Psoas muscle (tissue), 8 donors: ENCODE data around the gene NOL9. TPM values are rescaled to one million over a fixed set of nuclear protein-coding genes. Genes with fewer than 3 reads are reported as not detected.
"Not testable (repeated sequence)": the region's sequence is repeated elsewhere in the genome, so short reads cannot be mapped to it uniquely, and the experiment has no call there.

ENCODE experiments used
- ATAC-seq, 4 donors: fragments of 200-7000 bp; cut with Tn5 transposase; one replicate each; pipeline ENCODE4 v1.9.1; 2020; ENCODE audit warnings: moderate library complexity in 3 of 4, mild to moderate bottlenecking in 2 of 4
- DNase-seq, 2 donors: peaks; one replicate each; pipeline ENCODE4 v3.0.0-alpha.2; 2020
- H3K27ac ChIP-seq: fragments of 200-600 bp; one replicate; pipeline ENCODE4 v1.8.0; 2022
- H3K27me3 ChIP-seq, 3 donors: fragments of 200-600 bp in 1 of 3; one replicate each; pipeline versions ENCODE4 v1.6.1 to v1.8.0; 2013 to 2022; ENCODE audit warnings: low read length in 2 of 3, mild to moderate bottlenecking in 2 of 3, moderate library complexity in 1 of 3; ENCODE audit not compliant: insufficient read depth in 3 of 3
- H3K36me3 ChIP-seq, 2 donors: fragments of 200-600 bp in 1 of 2; one replicate each; pipeline versions ENCODE4 v1.6.1 to v1.8.0; 2013 to 2022; ENCODE audit warnings: low read depth in 1 of 2, mild to moderate bottlenecking in 1 of 2, moderate library complexity in 1 of 2; ENCODE audit not compliant: insufficient read depth in 1 of 2
- H3K4me1 ChIP-seq: fragments of 200-600 bp; one replicate; pipeline ENCODE4 v1.8.0; 2022
- H3K4me3 ChIP-seq: fragments of 200-600 bp; one replicate; pipeline ENCODE4 v1.8.0; 2022; ENCODE audit warnings: mild to moderate bottlenecking
- H3K9me3 ChIP-seq: fragments of 200-600 bp; one replicate; pipeline ENCODE4 v1.8.0; 2022
- CTCF ChIP-seq: fragments of 200-600 bp; IDR thresholded peaks from one replicate; pipeline ENCODE4 v1.8.0; 2022; ENCODE audit warnings: antibody characterized with exemption
- WGBS, 3 donors: extraction: QIAGEN DNeasy Blood & Tissue Kit; methylation state at CpG; one replicate each; pipeline versions ENCODE4 v1.1.6 to v1.1.7; 2013; 5-methylcytosine and 5-hydroxymethylcytosine counted together
- intact Hi-C, 2 donors: fragments of 100-400 bp; cut with DNase I; formaldehyde crosslinking; loops; one replicate each; pipeline versions ENCODE4 v1.11.0 to v1.14.2; 2022
- polyA plus RNA-seq, 3 donors: library from polyadenylated mRNA; stranded (reverse); fragments of 200-250 nt; gene quantifications; one replicate each; pipeline ENCODE4 v1.2.3, GENCODE V29; 2013
- total RNA-seq, 4 donors: library from RNA; stranded (reverse); fragmentation: NEBNext Ultra II Directional in 2 of 4; extraction: Animal tissue kit (Norgen Biotek cat#: 25700) in 2 of 4; gene quantifications; one replicate each; pipeline versions ENCODE4 v1.2.1 to v1.2.4, GENCODE V29; 2021 to 2023
- donor health status: healthy with polysubstance abuse.
- donor health status: DM: no; HTN: no; CAD: no; lungs with moderate emphysema.
- donor health status: Bipolar disorder and iron deficiency.
- donor health status: healthy.
- donor health status: DM: yes; HTN: yes; CAD: no.
- donor health status: DM: no; HTN: no; CAD: no.
- donor health status: DM: no; HTN: no; CAD: no.
- donor health status: DM: yes; HTN: yes; CAD: no.

NOL9 gene
- total and polyA plus RNA-seq, 7 donors: 5.0 to 26.1 (median 17.1) TPM

- peaks cover 0 to 26% (median 4%) of the 10 kb centered on the region in 3 donors for H3K27me3 ChIP-seq
- H3K4me3 ChIP-seq: peak overlapping the region; percentile 60
- TF ChIP-seq CTCF: no peak
- H3K36me3 ChIP-seq: no peaks in the 10 kb centered on the region
- H3K4me1 ChIP-seq: peaks cover 6% of the 10 kb centered on the region
- intact Hi-C loops: no loop called here
- 75 to 80% (median 78%) methylated on average over 14 of the region's 14 CpGs for WGBS, 3 donors
- H3K27ac ChIP-seq: no peak overlapping the region
- ATAC-seq (no peak), DNase-seq (no peak)
- no peaks in the 10 kb centered on the region for H3K9me3 ChIP-seq
Observed at GRCh38 chr1:6495540-6496364, 58.6 kb downstream of the NOL9 start.

GRCh38 chr1:6495041-6495441 is 59.3 kb downstream of the NOL9 start:
- ATAC-seq: no peak
- TF ChIP-seq CTCF: no peak
- DNase-seq: no peak
- 55 to 64% (median 61%) methylated on average over 13 of the region's 13 CpGs for WGBS, 3 donors
- H3K27ac ChIP-seq: no peak overlapping the region
- intact Hi-C loops: no loop called here
- H3K9me3 ChIP-seq: no peaks in the 10 kb centered on the region
- peaks cover 10% of the 10 kb centered on the region for H3K4me1 ChIP-seq
- peaks cover 0 to 33% (median 4%) of the 10 kb centered on the region in 3 donors for H3K27me3 ChIP-seq
- no peak overlapping the region for H3K4me3 ChIP-seq
- H3K36me3 ChIP-seq: no peaks in the 10 kb centered on the region

DNA sequence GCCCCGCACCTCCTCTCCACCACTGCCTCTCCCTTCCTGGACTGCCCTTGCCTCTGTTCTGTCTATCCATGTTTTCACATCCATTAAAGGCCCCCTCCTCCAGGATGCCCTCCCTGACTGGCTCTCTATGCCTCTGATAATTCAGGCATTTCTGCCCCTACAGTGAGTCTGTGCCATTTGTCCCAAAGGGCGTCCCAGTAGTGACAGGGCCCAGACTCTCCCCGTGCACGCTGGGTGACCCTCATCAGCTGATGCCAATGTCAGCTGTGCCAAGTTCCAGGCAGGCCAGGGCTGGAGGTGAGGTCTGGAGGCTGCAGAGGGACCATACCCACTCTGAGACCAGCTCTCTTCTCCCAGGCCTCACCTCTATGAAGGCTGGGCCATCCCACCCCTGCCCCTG is 59.7 kb downstream of the NOL9 start:
- Histone ChIP-seq H3K27me3 (peaks cover 0 to 35% (median 4%) of the 10 kb centered on the region in 3 donors), H3K27ac (no peak overlapping the region), H3K36me3 (no peaks in the 10 kb centered on the region), H3K9me3 (no peaks in the 10 kb centered on the region), H3K4me1 (peaks cover 13% of the 10 kb centered on the region), H3K4me3 (no peak overlapping the region)
- intact Hi-C loops: no loop called here
- DNase-seq (no peak), ATAC-seq (no peak)
- 70 to 78% (median 75%) methylated on average over 4 of the region's 4 CpGs for WGBS, 3 donors
- TF ChIP-seq CTCF: no peak

GRCh38 chr1:6493834-6494223 is 60.5 kb downstream of the NOL9 start:
- peaks cover 0 to 35% (median 4%) of the 10 kb centered on the region in 3 donors for H3K27me3 ChIP-seq
- H3K4me1 ChIP-seq: peaks cover 13% of the 10 kb centered on the region
- H3K27ac ChIP-seq: not testable (repeated sequence)

GRCh38 chr1:6491966-6492365 is 62.3 kb downstream of the NOL9 start:
- 57 to 65% (median 62%) methylated on average over 10 of the region's 10 CpGs for WGBS, 3 donors
- no peak for DNase-seq
- no peak for TF ChIP-seq CTCF
- no peaks in the 10 kb centered on the region for H3K36me3 ChIP-seq
- H3K4me1 ChIP-seq: peaks cover 7% of the 10 kb centered on the region
- H3K27me3 ChIP-seq: peaks cover 0 to 23% (median 2%) of the 10 kb centered on the region in 3 donors
- no peaks in the 10 kb centered on the region for H3K9me3 ChIP-seq
- H3K27ac ChIP-seq: no peak overlapping the region
- H3K4me3 ChIP-seq: no peak overlapping the region
- no peak for ATAC-seq
- intact Hi-C loops: no loop called here

More at GRCh38 chr1:6493834-6494223, 60.5 kb downstream of the NOL9 start:
- DNase-seq, H3K36me3 ChIP-seq, H3K4me3 ChIP-seq, H3K9me3 ChIP-seq, ATAC-seq, intact Hi-C loops: not testable (repeated sequence)
- WGBS, 3 donors: 75 to 90% (median 76%) methylated on average over 4 of the region's 4 CpGs
